GM21717 (cell line): ENCODE data around the gene ALDH3B1.
A peak's percentile ranks its signal among the peaks of the same experiment; 100 is the strongest.

Source experiments
- ATAC-seq: cut with Tn5 transposase; IDR thresholded peaks from one replicate; pipeline ENCODE4 v1.9.1; 2021; ENCODE audit warnings: mild to moderate bottlenecking, moderate library complexity; ENCODE audit not compliant: unreplicated experiment

ALDH3B1 gene

GRCh38 chr11:68028802-68029545 is 18.8 kb downstream of the ALDH3B1 start:
- no peak for ATAC-seq

DNA sequence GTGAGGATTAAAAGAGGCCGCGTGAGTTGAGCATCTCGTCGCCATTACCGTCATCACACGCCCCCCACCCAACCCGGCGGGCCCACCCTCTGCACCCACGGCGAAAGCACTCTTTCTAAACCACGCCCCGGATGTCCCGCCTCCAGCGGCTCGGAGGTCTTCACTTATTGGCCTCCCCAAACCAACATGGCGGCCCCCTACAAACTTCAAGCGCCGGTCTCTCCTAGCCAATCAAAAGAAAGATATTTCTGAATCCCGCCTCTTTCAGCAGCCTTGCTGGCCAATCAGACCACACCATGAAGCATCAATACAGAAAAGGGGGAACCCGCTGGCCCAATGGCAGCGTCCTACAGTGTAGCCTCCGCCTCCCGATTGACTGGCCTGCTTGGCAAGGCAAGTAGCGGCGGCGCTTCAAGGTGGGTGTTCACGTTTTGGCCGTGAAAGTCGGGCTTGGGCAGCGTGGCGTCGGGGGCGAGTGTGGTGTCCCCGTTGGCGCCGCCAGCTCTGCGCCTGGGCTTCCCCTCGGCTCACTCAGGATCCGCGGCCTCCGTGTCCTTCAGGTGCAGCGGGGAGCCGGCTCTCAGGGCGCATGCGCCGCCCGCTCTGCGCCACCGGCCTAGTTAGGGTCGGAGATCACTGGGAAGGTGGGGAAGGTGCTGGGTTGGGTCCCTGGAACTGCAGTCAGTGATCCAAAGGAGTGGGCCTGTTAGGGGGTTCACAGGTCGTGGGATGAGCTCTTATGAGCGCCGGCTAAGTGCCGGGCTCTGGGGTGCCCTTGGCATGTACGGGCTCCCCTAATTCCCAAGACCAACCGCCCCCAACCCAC is 20.4 kb downstream of the ALDH3B1 start, which contains the start of gene NDUFS8:
TSS of gene NDUFS8 (plus strand) at position 364 of the 826 bp plus-strand sequence. CDS start 1,471 bp downstream, outside the sequence.
- ATAC-seq: peak; percentile 80

- no peak for ATAC-seq
Observed at GRCh38 chr11:68031144-68031464, 21.0 kb downstream of the ALDH3B1 start.

DNA sequence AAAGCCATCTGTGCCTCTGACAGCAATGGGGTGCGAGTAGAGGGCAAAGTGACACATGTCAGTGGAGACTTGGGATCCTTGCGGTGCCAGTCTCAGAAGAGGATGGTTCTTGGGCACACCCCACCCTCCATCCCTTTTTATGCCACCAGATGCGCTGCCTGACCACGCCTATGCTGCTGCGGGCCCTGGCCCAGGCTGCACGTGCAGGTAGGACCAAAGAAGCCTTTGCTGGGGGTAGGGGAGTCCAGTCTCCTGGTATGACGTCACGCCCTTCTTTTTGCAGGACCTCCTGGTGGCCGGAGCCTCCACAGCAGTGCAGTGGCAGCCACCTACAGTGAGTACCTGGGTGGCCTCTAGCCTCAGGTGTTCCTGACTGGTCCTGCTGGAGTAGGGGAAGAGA is 21.9 kb downstream of the ALDH3B1 start:
- ATAC-seq: no peak

DNA sequence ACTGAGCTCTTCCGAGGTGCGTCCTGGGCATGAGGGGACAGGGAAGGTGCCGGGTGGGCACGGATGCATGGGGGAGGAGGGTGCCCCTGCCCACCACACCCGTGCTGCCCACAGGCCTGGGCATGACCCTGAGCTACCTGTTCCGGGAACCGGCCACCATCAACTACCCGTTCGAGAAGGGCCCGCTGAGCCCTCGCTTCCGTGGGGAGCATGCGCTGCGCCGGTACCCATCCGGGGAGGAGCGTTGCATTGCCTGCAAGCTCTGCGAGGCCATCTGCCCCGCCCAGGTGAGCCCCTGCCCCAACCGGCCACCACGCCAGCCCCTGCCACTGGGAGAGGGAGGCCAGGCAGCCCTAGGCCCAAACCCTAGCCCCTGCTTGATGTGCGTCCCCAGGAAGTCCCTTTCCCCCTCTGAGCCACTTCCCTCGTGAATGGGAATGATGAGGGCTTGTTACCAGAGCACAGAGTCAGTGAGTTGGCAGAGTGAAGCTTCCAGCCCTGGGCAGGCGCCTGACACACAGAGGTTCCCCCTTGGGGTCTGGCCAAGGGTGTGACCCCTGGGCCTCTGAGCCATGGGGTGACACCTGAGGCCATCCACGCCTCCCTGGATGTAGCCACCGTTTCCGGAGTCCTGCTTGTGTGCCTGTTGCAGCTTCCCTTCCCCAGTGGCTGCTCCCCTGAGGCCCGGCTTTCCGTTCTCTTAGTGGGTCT is 23.0 kb downstream of the ALDH3B1 start:
- ATAC-seq: no peak

DNA sequence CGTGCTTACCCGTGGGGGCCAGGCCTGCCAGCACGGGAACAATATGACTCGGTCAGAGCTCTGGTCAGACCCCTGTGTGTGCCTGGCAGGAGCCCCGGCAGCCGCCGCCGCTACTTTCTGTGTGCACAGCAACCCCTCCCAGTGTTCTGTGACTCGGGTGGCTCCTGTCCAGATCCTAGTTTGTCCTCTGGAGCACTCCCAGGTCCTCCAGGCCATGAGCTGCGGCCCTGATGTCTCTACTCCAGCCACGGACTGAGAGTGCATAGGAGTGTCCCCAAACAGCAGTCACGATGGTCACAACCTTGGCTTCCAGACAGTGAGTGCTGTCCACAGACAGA is 23.6 kb downstream of the ALDH3B1 start:
- ATAC-seq: no peak

GRCh38 chr11:68035266-68035876 is 25.2 kb downstream of the ALDH3B1 start:
- no peak for ATAC-seq

DNA sequence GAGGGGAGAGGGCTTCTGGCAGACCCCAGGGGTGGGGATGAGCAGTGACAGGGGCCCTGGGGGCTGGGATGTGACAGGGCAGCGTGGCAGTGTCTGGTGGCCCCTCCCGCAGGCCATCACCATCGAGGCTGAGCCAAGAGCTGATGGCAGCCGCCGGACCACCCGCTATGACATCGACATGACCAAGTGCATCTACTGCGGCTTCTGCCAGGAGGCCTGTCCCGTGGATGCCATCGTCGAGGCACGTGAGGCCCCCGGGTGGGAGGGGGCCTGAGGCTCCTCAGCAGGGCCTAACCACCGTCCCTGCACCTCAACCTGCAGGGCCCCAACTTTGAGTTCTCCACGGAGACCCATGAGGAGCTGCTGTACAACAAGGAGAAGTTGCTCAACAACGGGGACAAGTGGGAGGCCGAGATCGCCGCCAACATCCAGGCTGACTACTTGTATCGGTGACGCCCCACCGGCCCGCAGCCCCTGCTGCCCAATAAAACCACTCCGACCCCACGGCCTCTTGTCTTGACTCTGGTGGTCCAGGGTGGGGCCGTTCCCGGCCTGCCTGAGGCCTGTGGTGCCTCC is 26.1 kb downstream of the ALDH3B1 start:
- ATAC-seq: no peak

DNA sequence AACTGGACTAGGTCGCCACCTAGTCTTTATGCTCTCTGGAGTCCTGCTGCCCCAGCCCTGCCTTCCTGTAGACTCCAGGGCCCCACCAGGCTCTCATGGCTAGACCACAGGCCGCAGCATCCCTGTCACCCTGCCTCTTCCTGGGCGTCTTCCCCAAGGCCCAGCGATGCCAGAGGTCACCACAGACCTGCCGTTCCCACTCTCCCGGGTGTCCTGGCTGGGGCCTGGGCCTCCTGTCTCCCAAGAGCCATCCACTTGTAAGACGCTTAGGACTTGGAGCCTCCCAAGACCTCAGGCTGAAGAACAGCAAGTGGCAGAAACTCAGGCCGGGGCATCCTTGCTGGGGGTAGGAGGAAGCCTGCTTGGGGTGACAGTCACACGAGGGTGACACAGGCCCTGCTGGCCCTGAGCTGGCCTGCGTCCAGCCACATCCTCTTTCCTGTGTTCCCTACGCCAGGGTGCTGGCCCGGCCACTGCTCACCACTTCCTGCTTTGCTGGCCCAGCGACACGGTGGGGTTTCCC is 26.7 kb downstream of the ALDH3B1 start:
- ATAC-seq: no peak

GRCh38 chr11:68037411-68038225 is 27.5 kb downstream of the ALDH3B1 start:
- no peak for ATAC-seq

- ATAC-seq: no peak
Observed at GRCh38 chr11:68038226-68038717, 28.1 kb downstream of the ALDH3B1 start.

GRCh38 chr11:68038718-68039525 is 28.8 kb downstream of the ALDH3B1 start, which contains the start of gene TCIRG1:
TCIRG1 (plus strand) TSS chr11:68039025; CDS start chr11:68041272, 2,247 bp downstream.
- peak; percentile 31 for ATAC-seq

DNA sequence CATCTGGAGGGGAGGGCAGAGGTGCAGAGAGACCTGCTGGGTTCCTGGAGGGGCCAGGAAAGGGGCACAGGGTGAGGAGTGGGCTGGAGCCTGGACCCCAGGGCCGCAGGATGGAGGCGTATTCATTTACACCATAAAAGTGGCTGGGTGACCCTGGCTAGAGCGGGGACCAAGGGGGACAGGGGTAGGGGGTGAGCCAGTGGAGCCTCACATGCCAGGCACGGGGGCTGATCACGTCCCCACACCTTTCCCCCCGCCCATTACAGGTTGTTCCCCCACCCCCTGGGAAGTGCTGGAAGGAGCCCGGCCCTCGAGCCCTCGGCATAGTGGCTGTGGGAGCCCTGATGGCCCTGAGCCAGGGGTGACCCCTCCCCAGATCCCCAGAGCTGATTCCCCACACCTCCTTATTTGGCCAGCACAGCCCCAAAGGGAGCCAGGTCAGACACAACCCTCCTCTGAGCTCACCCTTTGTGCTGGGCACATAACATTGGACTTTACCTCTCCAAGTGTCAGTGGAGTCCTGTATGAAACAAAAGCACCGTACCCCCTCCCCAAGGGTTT is 29.5 kb downstream of the ALDH3B1 start:
- no peak for ATAC-seq

DNA sequence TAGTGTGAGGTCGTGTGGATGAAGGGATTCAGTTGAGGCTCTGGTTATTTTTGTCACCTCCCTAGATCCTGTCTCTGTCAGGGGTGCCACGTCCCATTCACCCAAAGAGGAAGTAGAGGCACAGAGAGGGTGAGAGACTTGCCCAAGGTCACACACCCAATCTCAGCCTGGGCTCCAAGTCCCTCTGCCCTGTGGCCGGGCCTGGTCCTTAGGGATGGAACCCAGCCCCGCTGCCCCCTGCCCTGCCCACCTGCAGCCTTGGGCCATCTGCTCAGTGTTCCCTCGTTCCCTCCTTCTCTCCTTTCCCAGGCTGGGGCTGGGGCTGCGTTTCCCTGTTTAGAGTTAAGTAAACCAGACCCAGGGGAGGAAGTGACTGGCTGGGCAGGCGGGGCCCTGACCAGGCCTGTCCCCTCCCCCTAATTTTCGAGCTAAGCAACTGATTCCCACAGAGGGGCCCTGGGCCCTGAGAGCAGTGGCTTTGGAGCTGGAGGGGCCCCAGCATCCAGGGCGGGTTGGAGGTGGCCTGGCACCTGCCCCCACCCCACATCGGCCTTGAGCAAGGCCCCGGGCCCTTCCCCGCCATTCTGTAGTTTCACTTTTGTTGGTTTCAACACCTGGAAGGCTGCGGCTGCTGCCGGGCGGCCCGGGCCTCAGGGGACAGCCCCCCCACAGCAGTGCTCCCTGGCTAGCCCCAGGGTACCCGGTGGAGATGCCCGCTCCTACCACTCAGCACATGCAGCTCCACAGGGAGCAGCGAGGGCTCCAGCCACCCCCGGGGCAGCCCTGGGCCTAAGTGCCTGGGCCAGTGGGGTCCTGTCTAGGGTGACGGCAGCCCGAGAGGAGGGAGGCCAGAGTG is 30.2 kb downstream of the ALDH3B1 start:
- ATAC-seq: peak; percentile 49

DNA sequence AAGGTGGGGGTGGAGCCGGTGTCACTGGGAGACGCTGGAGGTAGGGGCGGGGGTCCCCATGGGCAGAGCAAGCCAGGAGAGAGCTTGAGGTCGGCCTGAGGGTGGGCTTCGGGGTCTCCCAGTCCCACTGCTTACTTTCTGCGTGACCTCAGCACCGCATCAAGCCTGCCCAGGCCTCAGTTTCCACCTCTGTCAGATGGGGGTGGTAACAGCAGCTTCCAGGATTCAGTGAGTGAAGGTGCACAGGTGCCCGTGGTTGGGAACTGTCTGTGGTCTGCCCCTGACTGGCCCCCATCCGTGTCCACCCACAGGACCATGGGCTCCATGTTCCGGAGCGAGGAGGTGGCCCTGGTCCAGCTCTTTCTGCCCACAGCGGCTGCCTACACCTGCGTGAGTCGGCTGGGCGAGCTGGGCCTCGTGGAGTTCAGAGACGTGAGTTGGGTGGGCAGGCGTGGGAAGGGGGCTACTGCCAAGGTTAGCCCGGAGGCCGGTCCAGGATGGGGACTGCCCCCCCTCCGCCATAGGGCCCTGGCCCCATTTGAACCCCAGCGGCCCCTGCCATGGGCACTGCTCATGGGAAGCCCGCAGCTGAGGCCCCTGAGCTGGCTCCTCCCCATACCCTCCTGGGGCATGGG is 30.9 kb downstream of the ALDH3B1 start:
- ATAC-seq: no peak

DNA sequence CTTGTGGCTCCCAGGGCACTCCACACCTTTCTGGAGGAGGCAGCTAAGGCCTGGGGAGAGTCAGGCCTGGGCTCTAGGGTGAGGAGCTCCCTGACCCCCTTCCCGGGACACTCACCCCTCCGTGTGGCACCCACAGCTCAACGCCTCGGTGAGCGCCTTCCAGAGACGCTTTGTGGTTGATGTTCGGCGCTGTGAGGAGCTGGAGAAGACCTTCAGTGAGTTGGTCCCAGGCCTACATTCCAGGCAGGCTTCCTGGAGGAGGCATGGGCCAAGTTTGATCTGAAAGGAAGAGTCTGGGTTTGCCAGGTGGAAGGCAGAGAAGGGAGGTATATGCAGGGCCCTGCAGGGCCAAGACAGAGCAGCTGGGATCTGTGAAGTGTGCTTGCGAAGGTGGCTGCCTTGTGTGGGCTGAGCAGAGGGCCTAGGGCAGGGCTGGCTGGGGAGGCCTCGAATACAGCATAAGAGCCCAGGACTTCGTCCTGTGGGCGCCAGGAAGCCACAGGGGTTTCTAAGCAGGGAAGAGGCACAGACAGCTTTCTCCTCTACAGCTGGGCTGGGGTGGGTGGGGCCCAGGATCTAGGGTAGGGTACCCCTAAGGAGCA is 31.6 kb downstream of the ALDH3B1 start:
- ATAC-seq: no peak
